AG04449 (cell line): ENCODE results near the gene FAM222A.

Source experiments
- CTCF ChIA-PET: fragments of 350-600 bp; formaldehyde crosslinking; extraction: SDS; loops from one replicate; lab custom pipeline; 2021; ENCODE audit warnings: antibody characterized with exemption; lab: Yijun Ruan, JAX
- POLR2A ChIA-PET: fragments of 400-600, 350-600 bp; formaldehyde crosslinking; extraction: SDS; loops from one replicate; lab custom pipeline; 2020; ENCODE audit warnings: antibody characterized with exemption, inconsistent platforms; lab: Yijun Ruan, JAX
- DNase-seq: peaks from one replicate; pipeline ENCODE4 v3.0.0-alpha.2; 2010; ENCODE audit warnings: low read depth, low spot score
- H3K4me3 ChIP-seq: 2 replicates; pipeline ENCODE4 v1.5.1; 2011; ENCODE audit warnings: low read depth, mild to moderate bottlenecking, control low read depth, low read length
- CTCF ChIP-seq: IDR thresholded peaks from one replicate; pipeline ENCODE4 v1.5.1; 2011; ENCODE audit warnings: mild to moderate bottlenecking, moderate library complexity, low read length, control low read depth, inconsistent platforms; ENCODE audit not compliant: insufficient read depth; ENCODE audit errors: missing control alignments

Gene FAM222A

GRCh38 chr12:109696485-109697269, 16.9 kb upstream of the FAM222A start:
- ChIA-PET POLR2A (no interaction called here), CTCF (no interaction called here)
- no peak for TF ChIP-seq CTCF
- no peak for DNase-seq
- H3K4me3 ChIP-seq = no peak overlapping the region

- CTCF ChIA-PET = no interaction called here
- POLR2A ChIA-PET = no interaction called here
These were observed 16.4 kb upstream of the FAM222A start for GRCh38 chr12:109697270-109697553.

GRCh38 chr12:109697877-109698468, 15.7 kb upstream of the FAM222A start:
- TF ChIP-seq CTCF = no peak

More at GRCh38 chr12:109697270-109697553, 16.4 kb upstream of the FAM222A start:
- H3K4me3 ChIP-seq = no peak overlapping the region
- DNase-seq = no peak
- TF ChIP-seq CTCF = no peak

GRCh38 chr12:109698820-109699219, 14.8 kb upstream of the FAM222A start:
- ChIA-PET CTCF (no interaction called here), POLR2A (no interaction called here)
- no peak overlapping the region for H3K4me3 ChIP-seq
- no peak for TF ChIP-seq CTCF
- no peak for DNase-seq

More at GRCh38 chr12:109697877-109698468, 15.7 kb upstream of the FAM222A start:
- DNase-seq = no peak
- POLR2A ChIA-PET = no interaction called here
- CTCF ChIA-PET = no interaction called here
- H3K4me3 ChIP-seq = no peak overlapping the region

- ChIA-PET POLR2A (no interaction called here), CTCF (no interaction called here)
- TF ChIP-seq CTCF = no peak
- DNase-seq = no peak
- H3K4me3 ChIP-seq = no peak overlapping the region
These were observed 12.6 kb upstream of the FAM222A start for GRCh38 chr12:109701064-109701463.

- no peak for DNase-seq
- POLR2A ChIA-PET = no interaction called here
- CTCF ChIA-PET = no interaction called here
These were observed 11.3 kb upstream of the FAM222A start for GRCh38 chr12:109702111-109702841.

More at GRCh38 chr12:109702111-109702841, 11.3 kb upstream of the FAM222A start:
- no peak overlapping the region for H3K4me3 ChIP-seq
- TF ChIP-seq CTCF = no peak
